LNCAP (cell line): ENCODE results near the gene EXD1.

ENCODE experiments used
- CTCF ChIP-seq: fragments of 450-650 bp; IDR thresholded peaks from 2 replicates; pipeline ENCODE4 v1.5.1; 2017; ENCODE audit warnings: mild to moderate bottlenecking

Gene EXD1

GRCh38 chr15:41207687-41208448 is 22.7 kb downstream of the EXD1 start:
- TF ChIP-seq CTCF = no peak

GRCh38 chr15:41205315-41205714 is 25.2 kb downstream of the EXD1 start:
- TF ChIP-seq CTCF = no peak

GRCh38 chr15:41203395-41203794 is 27.2 kb downstream of the EXD1 start:
- no peak for TF ChIP-seq CTCF

- TF ChIP-seq CTCF = no peak
Measured at GRCh38 chr15:41199470-41199869, 31.1 kb downstream of the EXD1 start.

DNA sequence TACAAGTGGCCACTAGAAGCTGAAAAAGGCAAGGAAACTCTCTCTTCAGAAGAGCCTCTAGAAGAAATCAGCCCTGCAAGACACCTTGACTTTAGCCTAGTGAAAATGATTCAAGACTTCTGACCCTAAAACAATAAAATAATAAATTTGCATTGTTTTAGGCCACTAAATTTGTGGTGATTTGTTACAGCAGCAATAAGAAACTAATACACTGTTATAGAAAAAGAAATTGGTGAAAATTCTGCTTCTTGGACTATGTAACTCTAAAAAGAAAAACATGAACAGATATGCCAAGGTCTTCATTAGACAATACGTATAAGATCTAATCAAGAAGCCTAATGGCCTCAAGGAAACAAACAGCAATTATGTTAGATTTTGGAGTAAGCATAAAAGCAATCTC is 36.1 kb downstream of the EXD1 start:
- no peak for TF ChIP-seq CTCF

- no peak for TF ChIP-seq CTCF
Measured at GRCh38 chr15:41183581-41183980, 47.0 kb downstream of the EXD1 start.

GRCh38 chr15:41182266-41182665 is 48.3 kb downstream of the EXD1 start:
- no peak for TF ChIP-seq CTCF

DNA sequence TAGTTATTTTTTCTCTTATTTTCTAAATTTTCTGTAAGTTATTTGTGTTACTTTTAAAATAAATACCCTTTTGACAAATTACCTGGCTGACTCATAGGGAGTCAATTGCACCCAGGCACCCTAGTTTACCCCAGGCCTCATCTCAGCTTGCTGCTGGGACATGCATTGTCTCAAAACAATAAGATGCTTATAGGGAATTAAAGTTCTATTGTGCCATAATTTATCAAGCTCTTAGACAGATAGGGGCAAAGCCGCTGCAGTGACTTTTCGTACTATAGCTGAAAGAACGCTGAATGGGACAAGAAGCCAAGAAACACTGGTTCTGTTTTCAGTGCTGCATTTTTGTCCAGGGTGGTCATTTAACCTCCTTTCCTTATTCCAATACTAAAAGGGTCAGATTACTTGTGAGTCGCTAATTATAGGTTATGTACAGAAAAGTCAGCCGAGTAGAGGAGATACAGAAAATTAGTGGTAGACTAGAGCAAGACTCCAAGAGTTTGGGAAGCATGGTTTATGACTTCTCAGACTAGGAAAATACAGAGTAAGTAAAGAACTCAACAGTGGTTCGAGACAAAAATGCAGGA is 50.3 kb downstream of the EXD1 start:
- TF ChIP-seq CTCF = no peak
